Measurements from ENCODE around the gene IGFN1.
"Not testable (repeated sequence)": the region's sequence is repeated elsewhere in the genome, so short reads cannot be mapped to it uniquely, and the experiment has no call there.

IGFN1 gene

DNA sequence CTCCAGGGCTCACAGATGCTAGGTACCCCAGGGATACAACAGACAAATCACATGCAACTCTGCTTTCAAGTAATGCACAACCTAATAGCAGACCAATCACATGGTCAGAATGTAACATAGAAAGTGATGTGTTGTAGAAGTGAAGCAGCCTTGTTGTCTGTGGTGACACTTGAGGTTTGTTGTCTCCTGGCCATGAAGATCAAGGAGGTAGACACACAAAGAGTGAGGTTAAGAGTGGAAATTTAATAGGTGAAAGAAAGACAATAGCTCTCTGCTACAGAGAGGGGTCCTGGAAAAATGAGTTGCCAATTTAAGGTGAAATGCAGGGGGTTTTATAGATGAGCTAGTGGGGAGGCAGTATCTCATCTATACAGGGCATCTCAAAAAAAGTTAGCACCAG, 33.8 kb upstream of the IGFN1 start:
- H3K4me3 ChIP-seq: no peak overlapping the region

GRCh38 chr1:201157949-201158348, 32.7 kb upstream of the IGFN1 start:
- Histone ChIP-seq H3K27ac (no peak overlapping the region), H3K4me3 (no peak overlapping the region)

More for the DNA sequence above, 33.8 kb upstream of the IGFN1 start:
- H3K27ac ChIP-seq: no peak overlapping the region

GRCh38 chr1:201163036-201163435, 27.6 kb upstream of the IGFN1 start:
- not testable (repeated sequence) for H3K4me3 ChIP-seq, H3K27ac ChIP-seq

DNA sequence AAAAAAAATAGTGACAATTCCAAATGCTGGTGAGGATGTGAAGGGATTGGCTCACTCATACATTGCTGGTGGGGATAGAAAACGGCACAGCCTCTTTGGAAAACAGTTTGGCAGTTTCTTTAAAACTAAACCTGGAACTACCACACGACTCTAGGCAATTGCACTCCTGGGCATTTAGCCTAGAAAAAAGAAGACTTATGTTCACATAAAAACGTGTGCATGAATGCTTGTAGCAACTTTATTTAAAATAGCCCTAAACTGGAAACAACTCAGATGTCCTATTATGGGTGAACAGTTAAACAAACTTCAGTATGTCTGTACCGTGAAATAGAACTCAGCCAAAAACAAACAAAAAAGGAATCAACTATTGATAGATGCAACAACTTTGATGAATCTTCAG, 26.9 kb upstream of the IGFN1 start:
- no peak overlapping the region for H3K4me3 ChIP-seq
- no peak overlapping the region for H3K27ac ChIP-seq

DNA sequence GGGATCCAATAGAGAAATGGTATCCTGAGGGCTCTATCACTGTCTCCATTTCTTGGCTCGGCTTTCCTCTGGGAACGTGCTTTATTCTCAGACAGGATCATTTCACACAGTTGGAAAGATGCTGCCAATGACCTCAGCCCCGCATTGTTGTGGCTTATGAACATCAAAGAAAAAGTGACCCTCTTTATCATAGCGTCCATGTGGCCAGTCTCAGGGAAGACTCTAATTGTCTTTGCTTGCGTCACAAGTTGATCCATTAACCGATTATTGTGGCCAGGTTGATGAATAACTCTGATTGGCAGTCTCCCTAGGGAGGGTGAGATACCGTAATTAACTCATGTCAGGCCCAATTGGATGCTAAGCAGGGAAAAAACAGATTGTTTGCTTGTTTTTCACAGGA, 26.0 kb upstream of the IGFN1 start:
- no peak overlapping the region for H3K4me3 ChIP-seq
- H3K27ac ChIP-seq: no peak overlapping the region

GRCh38 chr1:201167041-201167991, 23.3 kb upstream of the IGFN1 start:
- H3K27ac ChIP-seq: no peak overlapping the region
- H3K4me3 ChIP-seq: no peak overlapping the region

DNA sequence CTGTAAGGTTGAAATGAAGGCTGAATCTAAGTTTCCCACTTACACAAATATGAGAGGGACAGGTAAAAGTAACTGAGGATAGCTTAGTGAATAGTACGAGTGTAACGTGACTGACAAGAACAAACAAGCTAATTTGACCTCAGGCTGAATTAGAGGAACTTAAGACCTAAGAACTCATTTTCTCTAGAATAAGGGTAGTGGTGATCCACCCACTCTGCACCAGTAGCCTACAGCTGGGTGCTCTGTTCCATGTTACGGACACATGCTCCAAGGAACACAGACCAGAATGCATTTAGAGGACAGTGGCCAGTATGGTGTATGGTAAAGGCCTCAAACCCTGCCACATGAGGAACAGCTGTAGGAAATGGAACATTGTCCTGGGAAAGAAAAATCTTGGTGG, 21.4 kb upstream of the IGFN1 start:
- Histone ChIP-seq H3K27ac (no peak overlapping the region), H3K4me3 (no peak overlapping the region)

DNA sequence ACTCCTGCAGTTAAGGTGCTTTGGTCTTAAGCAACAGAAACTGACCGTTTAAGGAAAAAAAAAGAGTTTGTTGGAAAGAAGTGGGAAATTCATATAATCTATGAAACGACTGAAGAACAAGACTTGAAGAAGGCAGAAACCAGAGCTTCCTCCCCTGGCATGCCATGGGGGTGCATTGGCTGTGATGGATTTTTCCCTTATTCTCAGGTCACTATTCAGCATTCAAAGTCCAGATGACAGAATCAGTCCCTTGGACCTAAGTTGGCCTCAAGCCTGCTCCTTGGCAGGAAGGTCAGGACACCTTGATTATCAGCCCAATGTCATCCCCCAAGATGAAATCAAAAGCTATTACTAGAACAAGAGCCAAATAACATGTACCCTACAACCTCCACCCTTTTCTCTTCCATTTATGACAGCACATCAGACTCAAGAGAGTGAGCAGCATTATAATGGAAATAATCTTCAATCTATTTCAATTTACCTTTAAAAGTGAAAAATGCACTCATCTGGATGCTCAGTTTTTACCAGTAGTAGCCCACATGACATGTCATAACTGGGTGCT, 20.6 kb upstream of the IGFN1 start:
- no peak overlapping the region for H3K4me3 ChIP-seq
- H3K27ac ChIP-seq: peak overlapping the region in 1 of 21 experiments; percentile 79

- Histone ChIP-seq H3K4me3 (peak overlapping the region; percentile 40 to 59 (median 50)), H3K27ac (peak overlapping the region in 14 of 21 experiments; percentile 5 to 79 (median 56))
Observed at GRCh38 chr1:201170533-201171062, 20.0 kb upstream of the IGFN1 start.

DNA sequence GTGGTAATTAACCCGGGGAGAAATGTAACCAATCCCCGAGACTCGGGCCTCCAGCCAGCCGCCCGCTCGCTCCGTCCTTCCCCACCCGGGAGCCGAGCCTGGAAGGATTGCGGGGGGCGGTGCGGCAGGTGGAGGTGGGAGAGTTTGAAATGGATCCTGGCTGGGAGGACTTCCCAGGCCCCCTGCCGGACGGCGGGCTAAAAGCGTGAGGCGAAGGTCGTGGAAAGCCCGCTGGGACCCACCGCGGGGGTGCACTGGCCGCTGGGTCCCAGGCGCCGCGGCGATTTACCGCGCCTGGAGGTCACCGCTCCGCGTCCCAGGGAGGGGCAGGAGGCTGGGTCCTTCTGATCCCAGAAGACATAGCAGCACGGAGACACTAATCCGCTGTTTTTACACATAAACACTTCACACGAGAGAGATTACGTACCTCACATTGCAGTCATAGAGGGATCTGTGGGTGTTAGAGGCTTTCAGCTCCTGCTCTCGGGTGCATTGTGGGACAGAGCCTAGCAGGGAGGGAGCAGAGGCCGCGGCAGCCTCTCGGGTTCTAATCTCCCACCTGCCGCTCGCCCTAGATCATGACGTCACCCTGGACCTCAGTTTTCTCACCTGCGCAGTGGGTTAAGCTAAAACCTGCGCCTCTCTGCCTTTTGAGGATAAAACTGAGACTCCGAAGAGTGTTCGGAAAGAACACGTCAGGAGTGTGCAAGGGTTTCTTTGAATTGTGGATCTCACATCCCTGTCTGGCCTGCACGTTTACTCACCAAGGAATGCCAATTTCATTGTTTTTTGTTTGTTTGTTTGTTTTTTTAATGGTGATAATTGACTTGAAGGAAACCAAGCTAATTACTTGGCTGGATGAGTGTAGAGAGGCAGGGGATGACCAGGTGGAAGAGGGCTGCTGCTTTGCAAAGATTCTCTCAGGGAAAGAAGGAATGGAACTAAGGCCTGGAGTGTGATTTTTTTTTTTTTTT, 19.3 kb upstream of the IGFN1 start:
- H3K4me3 ChIP-seq: peak overlapping the region; percentile 40 to 59 (median 50)
- H3K27ac ChIP-seq: peak overlapping the region in 14 of 21 experiments; percentile 5 to 79 (median 56)

GRCh38 chr1:201172326-201172725, 18.3 kb upstream of the IGFN1 start:
- Histone ChIP-seq H3K27ac (no peak overlapping the region), H3K4me3 (no peak overlapping the region)

- H3K27ac ChIP-seq: no peak overlapping the region
- H3K4me3 ChIP-seq: no peak overlapping the region
Observed at GRCh38 chr1:201172999-201173610, 17.5 kb upstream of the IGFN1 start.

GRCh38 chr1:201173736-201174135, 16.9 kb upstream of the IGFN1 start:
- Histone ChIP-seq H3K4me3 (no peak overlapping the region), H3K27ac (no peak overlapping the region)

- no peak overlapping the region for H3K4me3 ChIP-seq
- no peak overlapping the region for H3K27ac ChIP-seq
Observed at GRCh38 chr1:201175820-201176500, 14.7 kb upstream of the IGFN1 start.

DNA sequence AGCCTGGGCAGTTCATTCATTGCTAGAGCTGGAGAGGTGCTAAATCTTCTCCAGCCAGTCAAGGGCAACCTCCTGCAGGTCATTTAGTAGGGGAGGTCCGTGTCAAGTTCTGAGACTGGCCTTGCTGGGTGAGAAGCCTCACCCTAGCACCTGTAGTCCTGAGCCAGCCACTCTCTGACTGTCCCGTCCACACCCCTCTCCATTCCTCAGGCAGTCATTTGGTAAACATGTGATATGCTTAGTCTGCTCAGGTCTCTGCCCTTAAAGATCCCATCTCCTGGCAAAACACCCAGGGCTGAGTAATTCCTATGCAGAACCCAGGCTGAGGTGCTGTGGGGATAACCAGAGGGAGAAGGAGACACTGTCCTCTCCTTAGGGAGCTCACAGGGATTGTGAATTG, 13.7 kb upstream of the IGFN1 start:
- no peak overlapping the region for H3K4me3 ChIP-seq
- no peak overlapping the region for H3K27ac ChIP-seq

DNA sequence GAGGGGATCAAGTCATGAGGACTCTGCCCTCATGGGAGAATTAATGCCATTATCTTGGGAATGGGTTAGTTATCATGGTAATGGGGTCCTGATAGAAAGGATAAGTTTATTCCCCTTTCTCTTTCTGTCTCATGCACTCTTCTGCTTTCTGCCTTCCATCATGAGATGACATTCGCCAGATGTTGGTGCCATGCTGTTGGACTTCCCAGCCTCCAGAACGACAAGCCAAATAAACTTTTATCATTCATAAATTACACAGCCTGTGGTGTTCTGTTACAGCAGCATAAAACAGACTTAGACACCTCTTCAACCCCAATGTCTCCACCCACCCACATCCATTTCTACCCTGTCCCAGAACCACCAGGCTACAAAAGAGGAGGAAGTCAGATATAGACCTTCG, 11.9 kb upstream of the IGFN1 start:
- H3K4me3 ChIP-seq: no peak overlapping the region
- no peak overlapping the region for H3K27ac ChIP-seq

- H3K4me3 ChIP-seq: no peak overlapping the region
Observed at GRCh38 chr1:201180141-201180540, 10.5 kb upstream of the IGFN1 start.

DNA sequence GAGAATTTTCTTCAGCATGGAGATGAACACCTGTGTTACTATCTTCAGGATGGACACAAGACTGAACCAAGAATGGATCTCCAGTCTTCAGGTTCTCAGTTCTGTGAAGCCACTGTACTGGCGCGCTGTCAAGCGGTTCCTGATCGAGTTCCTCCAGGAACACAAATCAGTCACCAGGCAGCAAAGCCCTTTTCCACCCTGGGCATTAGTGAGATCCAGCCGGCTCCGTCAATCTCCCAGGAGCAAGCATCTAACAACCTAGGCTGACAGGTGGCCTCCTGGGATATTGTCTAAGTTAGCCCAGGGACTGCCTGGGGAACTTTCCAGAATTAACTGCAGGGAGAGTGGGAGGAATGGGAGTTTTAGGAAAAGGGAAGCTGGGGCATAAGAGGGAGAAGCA, 9.7 kb upstream of the IGFN1 start:
- Histone ChIP-seq H3K4me3 (no peak overlapping the region), H3K27ac (no peak overlapping the region)

More at GRCh38 chr1:201180141-201180540, 10.5 kb upstream of the IGFN1 start:
- H3K27ac ChIP-seq: no peak overlapping the region

DNA sequence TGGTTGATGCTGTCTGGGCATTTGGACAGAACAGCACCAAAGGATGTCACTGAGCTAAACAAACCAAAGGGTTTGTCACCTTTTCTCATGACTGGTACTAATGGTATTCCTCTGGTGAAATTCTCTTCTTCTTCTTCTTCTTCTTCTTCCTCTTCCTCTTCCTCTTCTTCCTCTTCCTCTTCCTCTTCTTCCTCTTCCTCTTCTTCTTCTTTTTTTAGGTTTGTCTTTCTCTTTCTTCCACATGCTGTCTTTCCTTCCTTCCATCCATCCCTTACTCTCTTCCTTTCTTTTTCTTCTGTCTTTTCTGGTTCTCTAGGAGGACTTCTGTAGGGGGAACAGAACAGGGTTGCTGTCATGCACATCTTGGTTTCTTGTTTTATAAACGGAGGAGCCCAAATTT, 9.3 kb upstream of the IGFN1 start:
- Histone ChIP-seq H3K4me3 (no peak overlapping the region), H3K27ac (no peak overlapping the region)

Data from skin epidermis (tissue), 12 donors.